HL-60 (cell line): ENCODE results near the gene MERTK.

Source experiments
- CTCF ChIP-seq: IDR thresholded peaks from one replicate; pipeline ENCODE4 v1.5.1; 2011; ENCODE audit warnings: low read length, control low read depth, inconsistent platforms; ENCODE audit not compliant: insufficient read depth
- POLR2AphosphoS5 ChIP-seq: IDR thresholded peaks from 2 replicates; pipeline ENCODE4 v1.6.1; 2012; ENCODE audit warnings: low read depth

GRCh38 chr2:112006076-112006410 is 107.6 kb downstream of the MERTK start:
- no peak for TF ChIP-seq CTCF
- TF ChIP-seq POLR2AphosphoS5 = no peak
